ENCODE results near the gene SUMO4. TPM values are rescaled to one million over a fixed set of nuclear protein-coding genes. Genes with fewer than 3 reads are reported as not detected.
"Not testable (repeated sequence)": the region's sequence is repeated elsewhere in the genome, so short reads cannot be mapped to it uniquely, and the experiment has no call there.

SUMO4 gene
- total RNA-seq, 4 donors from 2014 or later, result 0.33 to 6.3 TPM; not detected in 2

DNA sequence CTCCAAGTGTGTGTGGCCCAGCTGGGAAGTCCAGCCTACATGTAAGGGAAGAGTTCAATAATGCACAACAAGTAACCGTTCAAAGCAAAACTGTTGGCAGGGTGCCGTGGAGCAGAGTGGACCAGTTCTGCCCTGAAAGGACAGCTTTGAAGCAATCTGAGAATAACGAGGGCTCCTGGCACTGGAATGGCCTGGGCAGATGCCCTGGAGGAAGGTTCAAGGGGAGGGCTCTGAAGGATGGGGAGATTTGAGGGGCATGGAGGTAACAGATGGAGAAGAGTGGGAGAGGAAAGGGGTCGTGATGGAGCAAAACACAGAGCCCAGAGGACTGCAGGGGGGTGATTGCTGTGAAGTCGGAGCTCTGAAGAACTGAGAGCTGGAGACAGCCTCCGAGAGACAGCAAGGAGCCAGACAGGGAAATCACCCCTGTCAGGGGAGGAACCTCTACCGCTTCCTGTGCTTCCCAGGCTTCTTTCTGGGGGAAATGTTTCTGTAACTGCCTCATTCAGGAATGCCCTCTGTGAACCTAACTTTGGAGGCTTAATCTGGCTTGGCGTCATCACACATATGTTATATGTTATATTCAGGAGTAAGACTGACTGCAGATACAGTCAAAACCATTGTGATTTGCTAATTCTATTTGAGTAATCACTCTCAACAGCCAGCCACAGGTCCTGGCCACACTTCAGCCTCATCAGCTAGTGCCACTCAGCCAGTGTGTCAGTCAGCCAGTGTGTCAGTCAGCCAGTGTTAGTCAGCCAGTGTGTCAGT, 43.5 kb downstream of the SUMO4 start:
- no peak for ATAC-seq

DNA sequence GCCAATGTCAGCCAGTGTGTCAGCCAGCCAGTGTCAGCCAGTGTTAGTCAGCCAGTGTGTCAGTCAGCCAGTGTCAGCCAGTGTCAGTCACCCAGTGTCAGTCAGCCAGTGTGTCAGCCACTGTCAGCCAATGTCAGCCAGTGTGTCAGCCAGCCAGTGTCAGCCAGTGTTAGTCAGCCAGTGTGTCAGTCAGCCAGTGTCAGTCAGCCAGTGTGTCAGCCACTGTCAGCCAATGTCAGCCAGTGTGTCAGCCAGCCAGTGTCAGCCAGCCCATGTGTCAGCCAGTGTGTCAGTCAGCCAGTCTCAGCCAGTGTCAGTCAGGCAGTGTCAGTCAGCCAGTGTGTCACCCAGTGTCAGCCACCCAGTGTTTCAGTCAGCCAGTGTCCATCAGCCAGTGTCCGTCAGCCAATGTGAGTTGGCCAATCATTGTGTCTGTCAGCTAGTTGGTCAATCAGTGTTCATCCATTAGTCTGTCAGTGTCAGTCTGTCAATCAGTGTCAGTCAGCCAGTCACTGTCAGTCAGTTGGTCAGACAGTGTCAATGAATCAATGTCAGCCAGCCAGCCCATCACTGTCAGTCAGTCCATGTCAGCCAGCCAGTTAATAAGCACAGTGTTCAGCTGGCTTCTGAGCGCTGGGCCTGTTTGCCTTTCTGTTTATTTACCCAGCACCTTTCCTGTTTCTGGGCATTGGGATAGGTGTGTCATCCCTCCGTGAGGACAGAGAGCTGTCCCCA, 44.5 kb downstream of the SUMO4 start:
- DNase-seq; intact Hi-C loops (cut with DNase I; ENCODE audit: low total_unique reads); H3K27ac ChIP-seq; H3K4me1 ChIP-seq; H3K4me3 ChIP-seq; ATAC-seq; H3K36me3 ChIP-seq; in situ Hi-C loops (cut with MboI; ENCODE audit: low sequenced_read_pairs in 4 of 4); H3K9me3 ChIP-seq: not testable (repeated sequence)
- H3K27me3 ChIP-seq, result peaks cover 0 to 11% (median 3%) of the 10 kb centered on the region in 3 donors

More for the DNA sequence above, 43.5 kb downstream of the SUMO4 start:
- no peaks in the 10 kb centered on the region for H3K9me3 ChIP-seq
- no peak overlapping the region for H3K4me3 ChIP-seq
- no peaks in the 10 kb centered on the region for H3K4me1 ChIP-seq
- H3K36me3 ChIP-seq, result no peaks in the 10 kb centered on the region
- peaks cover 0 to 4% (median 3%) of the 10 kb centered on the region in 3 donors for H3K27me3 ChIP-seq
- H3K27ac ChIP-seq, result no peak overlapping the region
- TF ChIP-seq, protein P1, sequence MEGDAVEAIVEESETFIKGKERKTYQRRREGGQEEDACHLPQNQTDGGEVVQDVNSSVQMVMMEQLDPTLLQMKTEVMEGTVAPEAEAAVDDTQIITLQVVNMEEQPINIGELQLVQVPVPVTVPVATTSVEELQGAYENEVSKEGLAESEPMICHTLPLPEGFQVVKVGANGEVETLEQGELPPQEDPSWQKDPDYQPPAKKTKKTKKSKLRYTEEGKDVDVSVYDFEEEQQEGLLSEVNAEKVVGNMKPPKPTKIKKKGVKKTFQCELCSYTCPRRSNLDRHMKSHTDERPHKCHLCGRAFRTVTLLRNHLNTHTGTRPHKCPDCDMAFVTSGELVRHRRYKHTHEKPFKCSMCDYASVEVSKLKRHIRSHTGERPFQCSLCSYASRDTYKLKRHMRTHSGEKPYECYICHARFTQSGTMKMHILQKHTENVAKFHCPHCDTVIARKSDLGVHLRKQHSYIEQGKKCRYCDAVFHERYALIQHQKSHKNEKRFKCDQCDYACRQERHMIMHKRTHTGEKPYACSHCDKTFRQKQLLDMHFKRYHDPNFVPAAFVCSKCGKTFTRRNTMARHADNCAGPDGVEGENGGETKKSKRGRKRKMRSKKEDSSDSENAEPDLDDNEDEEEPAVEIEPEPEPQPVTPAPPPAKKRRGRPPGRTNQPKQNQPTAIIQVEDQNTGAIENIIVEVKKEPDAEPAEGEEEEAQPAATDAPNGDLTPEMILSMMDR (IDR thresholded peaks at IDR 0.05 in 4 of 5, conservative IDR thresholded peaks at IDR 0.05 in 1 of 5), result no peak
- TF ChIP-seq POLR2A (IDR thresholded peaks at IDR 0.05), result no peak
- intact Hi-C loops (cut with DNase I; ENCODE audit: low total_unique reads), result no loop called here
- in situ Hi-C loops (cut with MboI; ENCODE audit: low sequenced_read_pairs in 4 of 4), result no loop called here
- no peak for DNase-seq

DNA sequence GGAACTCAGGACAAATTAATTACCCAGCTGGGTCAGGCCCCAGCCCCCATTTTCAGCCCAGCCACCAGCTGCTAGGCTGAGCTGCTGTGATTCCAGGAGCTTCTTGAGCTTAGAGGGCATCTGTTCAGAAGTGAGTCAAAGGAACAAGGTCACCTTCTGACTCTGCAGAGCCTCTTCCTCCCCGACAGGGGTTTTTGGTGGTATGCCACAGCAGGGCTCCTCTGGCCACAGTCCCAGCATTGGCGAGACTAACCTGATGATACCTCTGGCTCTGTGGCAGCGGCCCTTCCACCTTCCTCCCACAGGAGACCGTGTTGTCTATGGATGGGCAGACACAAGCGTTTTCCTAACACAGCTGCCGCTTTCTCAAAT, 45.0 kb downstream of the SUMO4 start:
- no peak for DNase-seq
- Histone ChIP-seq H3K36me3 (no peaks in the 10 kb centered on the region), H3K27ac (no peak overlapping the region), H3K9me3 (no peaks in the 10 kb centered on the region), H3K27me3 (peaks cover under 1 to 14% (median 6%) of the 10 kb centered on the region in 3 donors), H3K4me1 (no peaks in the 10 kb centered on the region), H3K4me3 (no peak overlapping the region)
- TF ChIP-seq, protein P1 (IDR thresholded peaks at IDR 0.05 in 4 of 5, conservative IDR thresholded peaks at IDR 0.05 in 1 of 5), result no peak
- TF ChIP-seq POLR2A (IDR thresholded peaks at IDR 0.05), result no peak
- no peak for ATAC-seq
- intact Hi-C loops (cut with DNase I; ENCODE audit: low total_unique reads), result no loop called here
- in situ Hi-C loops (cut with MboI; ENCODE audit: low sequenced_read_pairs in 4 of 4), result no loop called here

DNA sequence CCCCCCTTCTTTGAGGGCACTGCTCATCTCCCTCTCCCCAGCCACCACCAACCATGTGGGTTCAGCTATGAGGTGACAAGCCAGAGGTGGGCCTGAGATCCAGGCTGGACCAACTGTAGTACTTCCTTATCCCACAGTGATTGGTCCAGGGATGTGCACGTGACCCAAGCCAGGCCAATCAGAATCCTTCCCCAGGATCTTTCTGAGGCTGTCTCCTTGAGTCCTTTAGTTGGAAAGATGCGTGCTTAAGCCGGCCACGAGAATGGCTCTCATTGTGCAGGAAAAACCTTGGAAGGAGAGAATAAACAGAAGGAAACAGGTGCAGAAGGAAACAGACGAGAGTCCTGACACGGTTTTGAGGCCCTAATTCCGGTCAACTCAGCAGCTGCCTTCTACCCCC, 45.5 kb downstream of the SUMO4 start:
- TF ChIP-seq, protein P1 (IDR thresholded peaks at IDR 0.05 in 4 of 5, conservative IDR thresholded peaks at IDR 0.05 in 1 of 5), result no peak
- no peak for TF ChIP-seq POLR2A (IDR thresholded peaks at IDR 0.05)
- Histone ChIP-seq H3K27ac (no peak overlapping the region), H3K4me1 (no peaks in the 10 kb centered on the region), H3K36me3 (no peaks in the 10 kb centered on the region), H3K27me3 (peaks cover 5 to 19% (median 9%) of the 10 kb centered on the region in 3 donors), H3K4me3 (no peak overlapping the region), H3K9me3 (no peaks in the 10 kb centered on the region)
- no peak for ATAC-seq
- intact Hi-C loops (cut with DNase I; ENCODE audit: low total_unique reads) (no loop called here), in situ Hi-C loops (cut with MboI; ENCODE audit: low sequenced_read_pairs in 4 of 4) (no loop called here)
- DNase-seq, result no peak

DNA sequence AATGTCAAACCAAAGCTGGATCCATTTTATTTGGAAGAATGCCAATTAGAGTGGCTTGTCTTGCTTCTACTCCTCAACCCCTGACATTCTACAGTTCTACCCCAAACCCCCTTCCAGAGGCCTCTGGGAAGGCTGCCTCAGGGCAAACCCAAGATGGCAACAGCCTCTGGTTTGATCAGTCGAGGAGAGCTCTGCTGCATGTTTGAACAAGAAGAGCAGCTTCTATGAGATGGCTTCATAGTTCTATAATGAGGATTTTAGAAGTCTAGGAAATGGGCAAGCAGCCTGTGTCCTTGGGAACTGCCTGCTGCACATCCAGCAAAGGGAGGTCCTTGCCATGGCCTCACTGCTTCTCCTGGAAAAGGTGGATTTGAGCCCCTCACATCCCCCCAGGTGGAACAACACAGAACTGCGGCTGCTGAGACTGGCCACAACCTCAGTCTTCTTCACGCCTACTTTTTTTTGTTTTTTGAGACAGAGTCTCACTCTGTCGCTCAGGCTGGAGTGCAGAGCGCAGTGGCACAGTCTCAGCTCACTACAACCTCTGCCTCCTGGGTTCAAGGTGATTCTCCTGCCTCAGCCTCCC, 46.8 kb downstream of the SUMO4 start:
- H3K9me3 ChIP-seq, result no peaks in the 10 kb centered on the region
- TF ChIP-seq, protein P1 (IDR thresholded peaks at IDR 0.05 in 4 of 5, conservative IDR thresholded peaks at IDR 0.05 in 1 of 5), result no peak
- no peak for TF ChIP-seq POLR2A (IDR thresholded peaks at IDR 0.05)
- in situ Hi-C loops (cut with MboI; ENCODE audit: low sequenced_read_pairs in 4 of 4) (no loop called here), intact Hi-C loops (cut with DNase I; ENCODE audit: low total_unique reads) (no loop called here)
- no peak overlapping the region for H3K4me3 ChIP-seq
- DNase-seq, result no peak
- peaks cover 10 to 27% (median 17%) of the 10 kb centered on the region in 3 donors for H3K27me3 ChIP-seq
- H3K27ac ChIP-seq, result no peak overlapping the region
- H3K36me3 ChIP-seq, result no peaks in the 10 kb centered on the region
- ATAC-seq, result no peak
- H3K4me1 ChIP-seq, result no peaks in the 10 kb centered on the region

All from gastrocnemius medialis (tissue), 4 donors.